ENCODE data around the gene IAH1. TPM values are rescaled to one million over a fixed set of nuclear protein-coding genes. Genes with fewer than 3 reads are reported as not detected.
"Not testable (repeated sequence)": the region's sequence is repeated elsewhere in the genome, so short reads cannot be mapped to it uniquely, and the experiment has no call there.

Gene IAH1
- total RNA-seq, 1 donor from 2014 or later: 83.4 TPM

GRCh38 chr2:9498210-9498609, 23.9 kb downstream of the IAH1 start:
- H3K4me3 ChIP-seq (ENCODE audit: low read depth, low read length): no peak overlapping the region
- DNase-seq (ENCODE audit: low read depth): no peak
- no peak for TF ChIP-seq CTCF (conservative IDR thresholded peaks at IDR 0.05; ENCODE audit: low read depth, low read length)

GRCh38 chr2:9508931-9509330, 34.6 kb downstream of the IAH1 start:
- no peak for DNase-seq (ENCODE audit: low read depth)
- no peak overlapping the region for H3K4me3 ChIP-seq (ENCODE audit: low read depth, low read length)
- TF ChIP-seq CTCF (conservative IDR thresholded peaks at IDR 0.05; ENCODE audit: low read depth, low read length): no peak

- H3K4me3 ChIP-seq (ENCODE audit: low read depth, low read length); DNase-seq (ENCODE audit: low read depth): not testable (repeated sequence)
These were observed 39.6 kb downstream of the IAH1 start for GRCh38 chr2:9513946-9514345.

GRCh38 chr2:9517118-9517782, 42.9 kb downstream of the IAH1 start:
- no peak for DNase-seq (ENCODE audit: low read depth)
- no peak for TF ChIP-seq CTCF (conservative IDR thresholded peaks at IDR 0.05; ENCODE audit: low read depth, low read length)

GRCh38 chr2:9518163-9518562, 43.8 kb downstream of the IAH1 start:
- no peak for TF ChIP-seq CTCF (conservative IDR thresholded peaks at IDR 0.05; ENCODE audit: low read depth, low read length)
- no peak overlapping the region for H3K4me3 ChIP-seq (ENCODE audit: low read depth, low read length)
- no peak for DNase-seq (ENCODE audit: low read depth)

More at GRCh38 chr2:9517118-9517782, 42.9 kb downstream of the IAH1 start:
- no peak overlapping the region for H3K4me3 ChIP-seq (ENCODE audit: low read depth, low read length)

GRCh38 chr2:9518780-9519179, 44.4 kb downstream of the IAH1 start:
- H3K4me3 ChIP-seq (ENCODE audit: low read depth, low read length): no peak overlapping the region
- TF ChIP-seq CTCF (conservative IDR thresholded peaks at IDR 0.05; ENCODE audit: low read depth, low read length): no peak

GRCh38 chr2:9519250-9519649, 44.9 kb downstream of the IAH1 start:
- DNase-seq (ENCODE audit: low read depth): no peak

More at GRCh38 chr2:9518780-9519179, 44.4 kb downstream of the IAH1 start:
- DNase-seq (ENCODE audit: low read depth): no peak

More at GRCh38 chr2:9519250-9519649, 44.9 kb downstream of the IAH1 start:
- no peak overlapping the region for H3K4me3 ChIP-seq (ENCODE audit: low read depth, low read length)
- no peak for TF ChIP-seq CTCF (conservative IDR thresholded peaks at IDR 0.05; ENCODE audit: low read depth, low read length)
